ENCODE measurements around the gene GALNT16. TPM values are rescaled to one million over a fixed set of nuclear protein-coding genes. Genes with fewer than 3 reads are reported as not detected.
A peak's percentile ranks its signal among the peaks of the same experiment; 100 is the strongest.

GALNT16 gene
- total RNA-seq, 1 experiment from 2014 or later, result 3.8 TPM

DNA sequence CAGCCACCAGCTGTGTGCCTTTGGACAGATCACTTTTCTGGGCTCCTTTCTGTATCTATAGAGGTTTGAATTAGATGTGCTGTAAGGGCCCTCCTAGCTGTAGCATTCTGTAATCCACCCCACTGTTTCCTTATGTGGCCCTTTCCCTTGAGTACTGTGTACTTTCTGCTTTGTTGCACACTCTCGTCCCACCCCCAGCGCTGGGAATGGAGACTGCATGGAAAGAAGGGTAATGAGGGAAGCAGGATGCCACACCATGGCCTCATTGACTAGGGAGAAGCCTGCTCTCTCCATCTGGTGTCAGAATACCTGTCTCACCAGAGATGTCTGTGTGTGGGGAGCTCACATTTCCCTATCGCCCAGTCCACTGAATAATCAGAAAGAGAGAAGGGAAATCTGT lies 13.6 kb upstream of the GALNT16 start:
- Histone ChIP-seq H3K27me3 (no peaks in the 10 kb centered on the region), H3K4me3 (no peak overlapping the region), H3K9me3 (no peaks in the 10 kb centered on the region), H3K36me3 (no peaks in the 10 kb centered on the region)
- DNase-seq, result no peak

DNA sequence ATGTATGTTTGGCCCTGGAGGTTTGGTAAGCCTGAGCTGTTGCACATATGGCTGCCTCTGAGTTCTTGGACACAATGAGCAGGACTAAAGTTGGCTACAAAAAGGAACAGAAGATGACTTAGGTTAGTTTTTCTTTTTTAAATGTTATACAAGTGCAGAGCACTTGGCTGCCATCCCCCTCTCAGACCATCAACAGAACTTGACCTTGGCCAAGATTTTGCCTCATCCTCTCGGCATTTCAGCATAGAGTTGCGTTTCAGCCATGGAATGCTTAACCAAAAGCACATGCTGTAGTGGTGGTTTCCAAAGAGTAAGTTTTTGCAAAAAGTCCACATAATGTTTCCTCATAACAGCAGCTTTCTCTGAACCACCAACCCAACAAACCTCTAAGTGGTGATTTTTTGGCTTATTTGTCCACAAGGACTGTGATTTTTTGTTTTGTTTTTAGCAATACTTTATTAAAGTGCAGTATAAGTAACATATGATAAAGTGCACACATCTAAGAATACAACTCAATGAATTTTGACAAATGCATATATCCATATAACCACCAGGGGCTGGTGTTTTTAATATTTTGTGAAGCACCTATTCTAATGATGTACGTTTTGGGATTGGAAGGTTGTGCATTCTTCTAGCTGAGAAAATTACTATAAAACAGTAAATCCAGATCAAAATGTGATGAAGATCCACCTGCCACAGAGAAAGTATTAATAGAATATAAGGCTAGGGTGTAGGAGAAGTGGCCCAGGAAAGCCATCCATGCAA lies 12.1 kb upstream of the GALNT16 start:
- no peaks in the 10 kb centered on the region for H3K9me3 ChIP-seq
- H3K4me3 ChIP-seq, result no peak overlapping the region
- DNase-seq, result peak; percentile 69

DNA sequence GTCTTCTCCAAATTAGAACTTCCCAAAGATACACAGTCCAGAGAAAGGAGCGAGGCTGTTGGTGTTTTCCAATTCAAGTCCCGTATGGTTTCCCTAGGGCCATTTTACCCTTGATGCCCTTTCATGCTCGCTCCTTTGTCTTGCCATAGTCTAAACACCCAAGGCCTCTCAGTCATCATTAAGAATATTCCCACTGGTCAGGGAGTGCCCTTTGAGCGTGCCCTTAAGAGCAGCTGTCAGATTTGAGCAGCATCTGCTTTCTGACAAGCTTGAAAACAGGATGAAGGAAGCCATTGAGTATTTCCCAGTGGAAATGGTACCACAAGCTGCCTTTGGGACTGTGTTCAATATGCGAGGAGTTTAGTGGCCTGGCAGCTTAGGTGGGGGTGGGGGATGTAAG lies 10.4 kb upstream of the GALNT16 start:
- Histone ChIP-seq H3K9me3 (no peaks in the 10 kb centered on the region), H3K4me3 (no peak overlapping the region), H3K27me3 (no peaks in the 10 kb centered on the region), H3K36me3 (no peaks in the 10 kb centered on the region)
- no peak for DNase-seq

More for the DNA sequence above, 12.1 kb upstream of the GALNT16 start:
- Histone ChIP-seq H3K27me3 (no peaks in the 10 kb centered on the region), H3K36me3 (no peaks in the 10 kb centered on the region)

DNA sequence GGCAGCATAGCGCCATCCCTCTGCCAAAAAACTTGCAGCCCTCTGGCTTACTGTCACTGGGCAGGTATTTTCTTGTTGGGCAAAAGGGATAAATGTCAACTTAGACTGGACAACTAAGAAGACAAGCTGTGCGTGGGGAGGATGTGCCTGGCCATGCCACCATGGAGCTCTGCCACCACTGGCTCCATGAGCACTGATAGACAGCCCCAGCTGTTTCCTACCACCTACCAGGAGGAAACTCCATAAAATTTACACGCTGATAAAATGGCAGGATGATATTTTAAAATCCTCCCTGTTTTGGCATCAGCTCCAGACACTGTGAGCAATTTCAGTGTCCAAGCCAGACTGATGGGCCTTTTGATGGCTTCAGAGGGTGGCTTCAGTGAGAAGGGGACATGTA lies 7.1 kb upstream of the GALNT16 start:
- Histone ChIP-seq H3K9me3 (no peaks in the 10 kb centered on the region), H3K36me3 (no peaks in the 10 kb centered on the region), H3K4me3 (no peak overlapping the region), H3K27me3 (no peaks in the 10 kb centered on the region)
- DNase-seq, result no peak

DNA sequence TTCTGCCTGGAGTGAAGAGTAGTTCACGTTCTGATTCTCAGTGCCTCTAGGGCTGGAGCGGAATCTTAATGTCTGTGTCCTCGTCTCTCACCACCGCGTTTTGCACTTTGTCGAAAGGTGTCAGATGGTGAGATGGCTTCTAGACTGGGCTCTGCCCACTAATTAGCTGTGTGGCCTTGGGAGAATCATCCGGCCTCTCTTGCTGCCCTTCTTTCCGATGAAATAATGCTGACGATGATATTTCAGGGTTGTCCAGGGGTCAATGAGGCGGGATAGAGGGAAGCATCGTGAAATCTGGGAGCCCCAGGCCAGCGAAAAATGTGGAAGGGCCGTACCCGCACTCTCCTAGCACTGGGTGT lies 811 bp upstream of the GALNT16 start:
- no peak for DNase-seq
- no peaks in the 10 kb centered on the region for H3K9me3 ChIP-seq
- H3K36me3 ChIP-seq, result no peaks in the 10 kb centered on the region
- H3K4me3 ChIP-seq, result no peak overlapping the region; the same call in 1 of the 2 replicates
- no peaks in the 10 kb centered on the region for H3K27me3 ChIP-seq

DNA sequence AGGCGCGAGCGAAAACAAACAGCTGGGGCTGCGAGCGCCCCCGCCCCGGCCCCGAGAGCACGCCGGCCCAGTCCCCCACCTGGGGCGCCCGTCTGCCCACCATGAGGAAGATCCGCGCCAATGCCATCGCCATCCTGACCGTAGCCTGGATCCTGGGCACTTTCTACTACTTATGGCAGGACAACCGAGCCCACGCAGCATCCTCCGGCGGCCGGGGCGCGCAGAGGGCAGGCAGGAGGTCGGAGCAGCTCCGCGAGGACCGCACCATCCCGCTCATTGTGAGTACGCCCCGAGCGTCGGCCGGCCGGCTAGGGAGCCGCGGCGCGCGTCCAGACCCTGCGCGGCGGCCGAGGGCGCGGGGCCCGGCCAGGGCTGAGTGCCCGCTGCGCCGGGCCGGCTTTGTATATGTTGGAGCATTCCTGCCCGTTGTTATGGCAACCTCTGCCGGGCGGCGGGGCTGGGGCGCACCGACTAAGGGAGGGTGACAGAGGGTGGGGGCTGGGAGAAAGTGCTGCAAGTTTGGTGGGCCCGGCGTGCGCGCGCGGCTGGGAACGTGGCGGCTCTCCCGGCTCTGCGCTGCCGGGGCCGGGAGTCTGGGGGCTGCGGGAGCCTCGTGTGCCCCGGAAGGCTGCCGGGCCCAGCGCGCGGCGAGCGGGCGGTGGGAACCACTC lies 367 bp downstream of the GALNT16 start:
- H3K4me3 ChIP-seq, result peak overlapping the region; percentile 53
- H3K27me3 ChIP-seq, result no peaks in the 10 kb centered on the region
- no peaks in the 10 kb centered on the region for H3K36me3 ChIP-seq
- no peaks in the 10 kb centered on the region for H3K9me3 ChIP-seq
- DNase-seq, result peak; percentile 34

DNA sequence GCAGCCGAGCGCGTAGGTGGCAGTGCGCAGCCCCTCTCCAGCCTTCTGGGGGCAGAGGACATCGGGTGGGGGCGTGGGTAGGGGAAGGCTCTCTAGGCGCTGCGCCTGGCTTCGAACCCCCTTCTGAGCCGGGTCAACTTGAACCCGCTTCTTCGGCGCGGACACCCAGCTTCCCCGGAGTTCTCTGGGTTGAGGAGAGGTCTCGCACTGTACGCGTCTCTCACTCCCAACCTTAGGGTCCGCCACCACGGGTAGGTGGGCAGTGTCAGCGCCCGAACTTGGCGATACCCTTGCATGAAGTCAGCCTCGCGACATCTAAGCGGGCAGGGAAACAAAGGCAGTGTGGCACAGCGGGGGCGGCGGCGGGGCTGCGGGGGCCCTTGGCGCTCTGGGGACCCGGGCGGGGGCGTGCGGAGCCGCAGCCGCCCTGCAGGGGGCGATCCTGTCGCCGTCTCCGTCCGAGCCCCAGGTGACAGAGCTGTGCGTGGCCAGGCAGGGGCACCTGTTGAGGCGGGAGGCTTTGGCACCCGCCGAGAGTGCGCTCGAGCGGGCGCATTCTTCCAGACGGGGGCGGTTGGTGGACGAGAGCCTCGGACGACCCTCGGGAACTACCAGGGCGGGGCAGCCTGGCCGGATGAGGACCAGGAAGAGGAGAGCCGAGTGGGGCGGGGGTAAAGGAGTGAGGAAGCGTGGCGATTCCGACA lies 1.1 kb downstream of the GALNT16 start:
- no peaks in the 10 kb centered on the region for H3K27me3 ChIP-seq

DNA sequence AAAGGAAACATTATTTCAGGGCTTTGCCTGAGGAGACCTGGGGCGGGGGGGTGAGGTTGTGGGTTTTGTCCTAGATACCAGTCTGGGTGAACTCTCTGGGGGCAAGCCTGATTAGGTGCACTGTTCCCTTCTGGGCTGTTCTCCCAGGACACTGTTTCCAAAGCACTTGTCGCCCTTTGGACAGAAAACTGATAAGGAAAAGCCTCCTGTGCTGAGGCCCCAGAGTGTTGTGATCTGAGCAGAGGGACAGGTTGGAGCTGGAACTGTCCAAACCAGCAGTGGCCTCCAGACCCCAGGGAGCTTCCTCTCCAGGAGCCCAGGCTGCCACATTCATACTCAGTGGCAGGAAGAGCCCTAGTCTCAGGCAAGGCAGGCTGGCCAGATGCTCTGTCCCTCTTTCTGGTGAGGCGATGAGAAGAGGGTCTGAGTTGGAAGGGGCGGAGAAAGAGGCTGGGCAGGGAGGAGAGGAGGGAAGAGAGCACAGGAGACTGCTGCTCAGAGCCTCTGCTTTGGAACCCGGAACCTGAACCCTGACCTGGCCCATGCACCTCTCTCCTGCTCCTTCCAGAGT lies 1.9 kb downstream of the GALNT16 start:
- no peak overlapping the region for H3K4me3 ChIP-seq
- DNase-seq, result no peak
- no peaks in the 10 kb centered on the region for H3K36me3 ChIP-seq
- no peaks in the 10 kb centered on the region for H3K27me3 ChIP-seq
- no peaks in the 10 kb centered on the region for H3K9me3 ChIP-seq

More for the DNA sequence above, 1.1 kb downstream of the GALNT16 start:
- H3K4me3 ChIP-seq, result peak overlapping the region; percentile 53
- H3K9me3 ChIP-seq, result no peaks in the 10 kb centered on the region
- H3K36me3 ChIP-seq, result no peaks in the 10 kb centered on the region
- DNase-seq, result no peak

DNA sequence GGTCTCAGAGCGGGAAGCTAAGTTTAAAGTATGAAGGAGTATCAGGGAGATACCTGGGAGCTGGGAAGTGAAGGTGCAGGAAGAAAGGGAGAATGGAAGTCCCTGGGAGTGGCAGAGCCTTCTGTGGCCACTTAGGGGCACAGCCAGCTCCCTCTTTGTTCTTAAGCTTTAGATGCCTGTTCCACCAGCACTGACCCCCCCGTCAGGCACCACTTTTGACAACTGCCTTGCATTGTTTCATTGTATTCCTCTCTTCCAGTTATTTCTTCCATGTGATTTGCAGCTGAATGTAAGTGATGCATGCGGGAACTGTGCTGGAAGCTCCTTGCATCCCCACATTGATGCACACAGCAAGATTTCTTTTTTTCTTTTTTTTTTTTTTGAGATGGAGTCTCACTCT lies 2.6 kb downstream of the GALNT16 start:
- no peaks in the 10 kb centered on the region for H3K9me3 ChIP-seq
- no peak for DNase-seq

DNA sequence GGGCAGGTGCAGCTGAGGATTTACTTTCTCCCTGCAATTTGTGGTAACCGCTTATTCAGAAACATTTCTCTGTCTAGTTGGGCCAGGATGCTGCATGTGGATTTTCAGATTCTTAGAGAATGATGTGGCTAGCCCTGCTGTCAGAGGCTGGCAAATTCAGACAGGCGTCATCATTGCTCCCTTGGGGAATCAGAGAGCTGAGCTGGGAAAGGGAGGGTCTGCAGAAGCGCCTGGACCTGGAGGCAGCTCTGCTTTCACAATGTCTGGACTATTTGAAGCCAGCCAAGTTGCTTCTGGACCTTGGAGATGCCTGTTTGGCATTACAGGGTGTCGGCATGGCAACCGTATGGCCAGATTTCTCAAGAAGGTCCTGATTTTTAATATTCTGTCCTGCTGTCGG lies 3.4 kb downstream of the GALNT16 start:
- H3K36me3 ChIP-seq, result no peaks in the 10 kb centered on the region
- peak; percentile 88 for DNase-seq
- H3K9me3 ChIP-seq, result no peaks in the 10 kb centered on the region
- H3K27me3 ChIP-seq, result no peaks in the 10 kb centered on the region
- H3K4me3 ChIP-seq, result no peak overlapping the region

More for the DNA sequence above, 2.6 kb downstream of the GALNT16 start:
- H3K4me3 ChIP-seq, result no peak overlapping the region
- H3K27me3 ChIP-seq, result no peaks in the 10 kb centered on the region
- no peaks in the 10 kb centered on the region for H3K36me3 ChIP-seq

DNA sequence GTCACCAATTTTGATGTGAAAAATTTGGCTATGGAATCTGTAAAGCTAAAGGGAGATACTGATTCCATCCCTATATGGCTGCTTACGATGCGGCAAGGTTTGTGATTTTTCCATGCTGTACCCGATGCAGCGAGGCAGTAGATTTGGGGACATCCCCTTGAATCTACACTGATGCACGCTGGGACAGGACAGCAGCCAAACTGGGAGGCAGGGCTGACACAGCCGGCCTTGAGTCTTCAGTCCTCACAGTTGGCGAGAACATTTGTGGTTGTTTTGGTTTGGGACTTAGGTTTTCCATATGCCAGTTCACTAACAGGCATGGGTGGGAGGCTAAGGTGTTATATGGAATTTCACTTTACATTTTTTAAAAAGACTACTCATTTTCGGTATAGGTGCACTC lies 3.8 kb downstream of the GALNT16 start:
- Histone ChIP-seq H3K36me3 (no peaks in the 10 kb centered on the region), H3K27me3 (no peaks in the 10 kb centered on the region), H3K9me3 (no peaks in the 10 kb centered on the region), H3K4me3 (no peak overlapping the region)
- DNase-seq, result no peak

DNA sequence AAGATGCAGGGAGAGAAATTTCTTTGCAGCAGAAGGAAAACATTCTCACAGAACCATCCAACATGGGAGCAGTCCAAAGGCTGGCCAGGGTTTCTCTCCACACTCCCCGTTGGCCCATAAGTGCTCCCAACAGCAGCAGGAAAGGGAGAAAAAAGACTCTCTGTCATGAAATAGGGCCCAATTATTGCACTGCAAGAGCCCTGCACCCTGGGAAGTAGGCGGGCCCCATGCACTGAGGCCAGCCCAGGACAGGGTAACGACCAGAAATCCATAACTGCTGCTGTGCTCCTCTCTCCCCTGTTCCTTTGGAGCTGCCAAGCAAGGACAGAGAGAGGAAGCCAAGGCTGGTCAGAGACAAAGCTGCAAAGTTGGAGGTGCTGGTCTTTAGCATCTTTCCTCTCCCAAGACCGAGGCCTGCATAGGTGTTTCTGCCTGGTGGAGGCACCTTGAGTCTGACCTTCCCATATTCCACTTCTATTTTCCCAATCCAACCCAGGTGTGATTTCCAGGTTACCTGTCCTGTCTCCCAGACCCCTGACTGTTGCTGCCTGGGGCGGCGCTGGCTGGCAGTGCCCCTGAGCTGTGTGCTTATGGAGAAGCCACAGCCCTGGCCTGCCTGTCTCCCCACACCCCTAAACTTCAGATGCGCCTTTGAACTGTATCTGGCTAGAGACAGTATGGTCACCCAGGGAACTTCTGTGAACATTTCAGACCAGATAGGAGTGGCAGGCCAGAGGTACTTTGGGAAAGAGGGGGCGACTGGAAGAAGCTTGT lies 6.8 kb downstream of the GALNT16 start:
- H3K27me3 ChIP-seq, result no peaks in the 10 kb centered on the region
- no peak overlapping the region for H3K4me3 ChIP-seq
- H3K36me3 ChIP-seq, result no peaks in the 10 kb centered on the region
- H3K9me3 ChIP-seq, result no peaks in the 10 kb centered on the region
- DNase-seq, result no peak

DNA sequence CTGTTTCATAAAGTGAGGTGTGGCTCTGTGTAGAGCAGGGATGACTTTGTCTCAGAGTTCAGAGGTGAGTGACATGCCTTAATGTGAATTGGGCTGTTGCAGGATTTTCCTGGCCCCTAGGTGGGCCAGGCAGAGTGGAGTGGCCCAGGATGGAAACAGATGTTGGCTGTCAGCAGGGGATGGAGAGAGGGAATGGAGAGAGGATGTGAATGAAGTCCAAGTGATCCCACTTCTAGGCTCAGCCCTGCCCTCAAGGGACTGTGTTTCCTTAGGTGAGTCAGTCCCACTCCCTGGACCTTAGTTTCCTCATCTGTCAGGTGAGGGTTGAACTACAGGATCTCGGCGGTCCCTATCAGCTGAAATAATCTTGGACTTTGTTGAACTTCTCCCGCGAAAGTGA lies 7.5 kb downstream of the GALNT16 start:
- Histone ChIP-seq H3K9me3 (no peaks in the 10 kb centered on the region), H3K27me3 (no peaks in the 10 kb centered on the region), H3K36me3 (no peaks in the 10 kb centered on the region), H3K4me3 (no peak overlapping the region)
- no peak for DNase-seq

DNA sequence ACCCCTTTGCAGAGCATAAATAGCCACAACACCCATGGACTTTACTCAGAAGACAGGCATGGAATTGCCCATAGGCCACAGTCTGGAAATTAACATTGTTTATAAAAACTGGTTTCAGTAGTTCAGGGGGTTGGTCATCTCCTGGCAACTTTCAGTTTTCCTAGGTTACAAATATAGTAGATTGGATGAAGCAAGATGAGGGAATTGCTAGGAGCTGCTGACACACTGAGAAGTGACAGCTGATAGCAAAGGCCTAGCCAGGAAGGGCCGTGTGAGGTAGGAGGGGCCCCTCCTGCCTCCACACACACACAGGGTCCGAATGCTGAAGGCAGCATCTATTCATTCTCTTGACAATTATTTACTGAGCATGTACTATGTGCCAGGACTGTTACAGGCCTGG lies 8.3 kb downstream of the GALNT16 start:
- H3K27me3 ChIP-seq, result no peaks in the 10 kb centered on the region
- peak; percentile 23 for DNase-seq
- no peaks in the 10 kb centered on the region for H3K36me3 ChIP-seq
- H3K4me3 ChIP-seq, result no peak overlapping the region
- no peaks in the 10 kb centered on the region for H3K9me3 ChIP-seq

DNA sequence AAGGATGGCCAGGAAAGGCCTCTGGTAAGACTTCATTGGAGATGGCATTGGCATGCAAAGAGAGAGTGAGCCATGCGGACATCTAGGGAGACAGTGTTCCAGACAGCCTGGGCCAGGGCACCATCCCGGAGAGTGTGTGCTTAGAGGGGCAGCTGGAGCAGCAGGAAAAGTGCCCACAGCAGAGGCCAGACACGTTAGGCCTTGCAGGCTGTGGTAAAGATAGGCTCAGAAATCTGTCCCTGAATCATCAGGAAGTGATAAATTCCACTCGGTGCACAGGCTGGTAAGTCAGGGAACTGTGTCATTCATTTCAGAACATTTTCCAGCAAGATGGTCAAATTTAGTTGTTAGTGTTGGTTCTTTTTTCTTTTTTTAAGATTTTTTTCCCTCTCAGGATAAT lies 8.8 kb downstream of the GALNT16 start:
- peak; percentile 59 for DNase-seq
- Histone ChIP-seq H3K4me3 (no peak overlapping the region), H3K27me3 (no peaks in the 10 kb centered on the region), H3K36me3 (no peaks in the 10 kb centered on the region), H3K9me3 (no peaks in the 10 kb centered on the region)

DNA sequence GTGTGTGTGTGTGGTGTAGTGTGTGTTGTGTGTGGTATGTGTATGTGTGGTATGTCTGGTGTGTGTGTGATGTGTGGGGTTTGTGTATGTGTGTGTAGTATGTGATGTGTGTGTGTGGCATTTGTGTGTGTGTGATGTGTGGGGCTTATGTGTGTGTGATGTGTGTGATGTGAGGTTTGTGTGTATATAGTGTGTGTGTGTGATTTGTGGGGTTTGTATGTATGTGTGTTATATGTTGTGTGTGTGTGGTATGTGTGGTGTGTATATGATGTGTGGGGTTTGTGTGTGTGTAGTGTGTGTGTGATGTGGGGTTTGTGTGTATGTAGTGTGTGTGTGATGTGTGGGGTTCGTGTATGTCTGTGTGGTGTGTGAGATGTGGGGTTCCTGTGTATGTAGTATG lies 9.4 kb downstream of the GALNT16 start:
- Histone ChIP-seq H3K4me3 (no peak overlapping the region), H3K27me3 (no peaks in the 10 kb centered on the region), H3K9me3 (no peaks in the 10 kb centered on the region), H3K36me3 (no peaks in the 10 kb centered on the region)
- DNase-seq, result no peak

DNA sequence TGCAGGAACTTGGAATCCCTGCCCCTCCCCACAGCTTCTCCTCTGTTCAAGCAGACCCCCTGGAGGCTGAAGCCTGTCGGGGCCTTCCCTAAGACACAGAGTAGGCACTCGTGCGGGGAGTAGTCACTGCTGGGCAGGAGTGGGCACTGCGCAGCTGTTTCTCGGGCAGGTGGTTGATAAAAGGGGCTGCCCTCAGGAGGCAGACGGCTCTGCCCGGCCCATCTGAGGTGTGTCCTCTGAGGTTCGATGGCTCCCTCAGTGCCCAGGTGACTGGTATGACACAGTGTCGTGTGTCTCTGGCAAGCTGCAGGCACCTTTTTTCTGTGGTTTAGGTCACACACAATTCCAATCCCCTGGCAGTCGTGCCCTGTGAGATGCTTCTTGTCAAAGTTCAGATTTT lies 10.1 kb downstream of the GALNT16 start:
- Histone ChIP-seq H3K4me3 (no peak overlapping the region), H3K36me3 (no peaks in the 10 kb centered on the region), H3K9me3 (no peaks in the 10 kb centered on the region), H3K27me3 (no peaks in the 10 kb centered on the region)
- DNase-seq, result no peak

All from MG63 (cell line).